Measurements from ENCODE around the gene DNER. TPM values are rescaled to one million over a fixed set of nuclear protein-coding genes. Genes with fewer than 3 reads are reported as not detected.
A peak's percentile ranks its signal among the peaks of the same experiment; 100 is the strongest.

The DNER gene
- total RNA-seq, 1 donor from 2014 or later = 1.6 TPM

DNA sequence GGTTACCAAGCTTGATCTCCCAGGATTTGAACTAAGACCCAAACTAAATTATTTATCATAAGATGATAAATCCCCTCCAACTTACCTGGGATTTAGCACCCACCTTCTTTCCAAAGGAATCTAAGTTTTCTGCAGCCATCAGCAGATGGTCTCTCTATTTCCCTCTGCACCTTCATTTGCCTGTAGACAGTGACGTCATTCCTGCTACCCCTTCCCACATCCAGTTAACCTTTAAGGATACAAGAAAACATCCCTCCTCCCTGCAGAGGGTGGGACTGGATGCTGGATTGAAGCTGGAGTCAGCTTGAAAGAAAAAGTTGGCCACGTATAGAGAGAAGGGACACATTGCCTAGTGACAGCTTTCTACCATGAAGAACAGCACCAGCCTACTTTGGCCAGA, 3.7 kb upstream of the DNER start:
- H3K4me3 ChIP-seq (ENCODE audit: low read length in 3 of 3) = no peak overlapping the region
- no peaks in the 10 kb centered on the region for H3K36me3 ChIP-seq (ENCODE audit: control insufficient read depth in 3 of 3, insufficient read depth in 3 of 3, low read length in 3 of 3)
- peaks cover 0 to 18% (median 4%) of the 10 kb centered on the region in 3 donors for H3K4me1 ChIP-seq (ENCODE audit: control insufficient read depth in 3 of 3, insufficient read depth in 3 of 3, low read length in 3 of 3)
- H3K9ac ChIP-seq (ENCODE audit: low read depth in 1 of 3, low read length in 3 of 3) = no peak overlapping the region
- H3K9me3 ChIP-seq (ENCODE audit: control insufficient read depth in 3 of 3, low read length in 3 of 3) = no peaks in the 10 kb centered on the region
- H3K27me3 ChIP-seq (ENCODE audit: control insufficient read depth in 3 of 3, insufficient read depth in 3 of 3, low read length in 3 of 3) = peaks cover 36 to 49% (median 38%) of the 10 kb centered on the region in 3 donors
- H3K27ac ChIP-seq (ENCODE audit: low read depth, low read length) = no peak overlapping the region

DNA sequence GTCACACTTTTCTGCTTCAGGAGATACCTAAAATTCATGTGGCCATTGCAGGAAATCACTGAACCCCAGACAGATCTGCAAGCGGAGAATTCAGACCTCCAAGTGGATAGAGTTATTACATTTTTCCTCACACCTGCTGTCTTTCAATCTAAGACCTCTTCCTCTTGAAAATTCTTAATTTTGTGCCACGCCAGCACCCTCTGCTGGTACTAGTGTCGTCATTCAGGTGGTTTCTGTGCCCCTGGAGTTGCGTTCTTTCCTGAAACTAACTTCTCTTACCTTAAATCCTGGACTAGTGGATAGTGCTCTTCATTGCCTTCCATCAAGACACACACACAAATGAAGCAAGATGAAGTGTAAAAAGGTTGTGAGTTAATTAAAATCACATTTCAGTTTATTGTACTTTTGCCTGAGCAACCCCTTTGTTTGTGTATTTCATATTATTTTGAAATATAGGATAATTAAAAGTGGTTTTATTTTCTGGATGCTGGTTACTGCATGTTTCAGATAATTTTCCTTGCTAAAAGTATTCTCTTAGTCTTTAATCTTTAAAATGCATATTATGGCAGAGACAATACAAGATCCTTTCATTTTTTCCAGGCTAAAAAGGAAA, 1.6 kb upstream of the DNER start:
- H3K27me3 ChIP-seq (ENCODE audit: control insufficient read depth in 3 of 3, insufficient read depth in 3 of 3, low read length in 3 of 3) = peaks cover 45 to 66% (median 52%) of the 10 kb centered on the region in 3 donors
- H3K4me1 ChIP-seq (ENCODE audit: control insufficient read depth in 3 of 3, insufficient read depth in 3 of 3, low read length in 3 of 3) = peaks cover 0 to 18% (median 4%) of the 10 kb centered on the region in 3 donors
- H3K4me3 ChIP-seq (ENCODE audit: low read length in 3 of 3) = no peak overlapping the region
- no peaks in the 10 kb centered on the region for H3K36me3 ChIP-seq (ENCODE audit: control insufficient read depth in 3 of 3, insufficient read depth in 3 of 3, low read length in 3 of 3)
- no peak overlapping the region for H3K9ac ChIP-seq (ENCODE audit: low read depth in 1 of 3, low read length in 3 of 3)
- H3K9me3 ChIP-seq (ENCODE audit: control insufficient read depth in 3 of 3, low read length in 3 of 3) = no peaks in the 10 kb centered on the region
- H3K27ac ChIP-seq (ENCODE audit: low read depth, low read length) = no peak overlapping the region

DNA sequence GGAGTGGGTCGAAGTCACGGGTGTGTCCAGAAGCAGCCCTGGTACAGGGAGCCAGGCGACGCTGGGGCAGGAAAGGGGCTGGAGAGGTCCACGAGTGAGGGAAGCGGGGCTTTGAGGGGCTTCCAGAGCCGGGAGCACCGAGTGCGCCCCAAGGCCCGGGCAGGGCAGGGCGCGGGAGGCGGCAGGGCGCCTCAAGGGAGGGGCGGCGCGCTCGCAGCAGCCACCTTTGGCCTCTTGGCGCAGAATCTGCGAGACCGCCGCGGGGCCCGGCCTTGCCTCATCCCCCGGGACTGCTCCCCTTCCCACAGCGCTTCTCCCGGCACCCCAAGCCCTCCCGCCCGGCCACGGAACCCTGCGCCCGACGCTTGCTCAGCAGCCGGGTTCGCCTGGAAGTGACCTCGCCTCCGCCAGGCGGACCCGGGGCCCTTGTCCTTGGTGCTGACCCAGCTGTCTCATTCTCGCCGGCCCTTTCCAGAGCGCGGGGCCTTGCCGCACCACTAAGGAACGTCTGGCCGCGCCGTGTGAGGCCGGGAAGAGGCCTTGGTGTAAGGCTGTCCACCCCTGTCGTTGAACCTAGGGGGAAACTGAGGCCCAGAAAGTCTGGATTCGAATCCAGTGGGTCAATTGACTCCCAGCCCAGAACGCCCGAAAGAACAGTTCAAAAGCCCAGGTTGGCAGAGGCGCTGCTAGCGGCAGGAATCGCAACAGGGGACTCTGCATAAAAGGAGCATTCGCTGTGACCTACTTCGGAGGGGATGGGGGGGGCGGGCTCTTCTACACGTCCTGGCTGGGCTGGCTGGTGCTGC, 584 bp upstream of the DNER start:
- peak overlapping the region; percentile 23 to 52 (median 40) for H3K4me3 ChIP-seq (ENCODE audit: low read length in 3 of 3)
- no peak overlapping the region for H3K27ac ChIP-seq (ENCODE audit: low read depth, low read length)
- peaks cover 52 to 69% (median 56%) of the 10 kb centered on the region in 3 donors for H3K27me3 ChIP-seq (ENCODE audit: control insufficient read depth in 3 of 3, insufficient read depth in 3 of 3, low read length in 3 of 3)
- H3K9me3 ChIP-seq (ENCODE audit: control insufficient read depth in 3 of 3, low read length in 3 of 3) = no peaks in the 10 kb centered on the region
- peaks cover 0 to 18% (median 4%) of the 10 kb centered on the region in 3 donors for H3K4me1 ChIP-seq (ENCODE audit: control insufficient read depth in 3 of 3, insufficient read depth in 3 of 3, low read length in 3 of 3)
- no peaks in the 10 kb centered on the region for H3K36me3 ChIP-seq (ENCODE audit: control insufficient read depth in 3 of 3, insufficient read depth in 3 of 3, low read length in 3 of 3)
- no peak overlapping the region for H3K9ac ChIP-seq (ENCODE audit: low read depth in 1 of 3, low read length in 3 of 3)

DNA sequence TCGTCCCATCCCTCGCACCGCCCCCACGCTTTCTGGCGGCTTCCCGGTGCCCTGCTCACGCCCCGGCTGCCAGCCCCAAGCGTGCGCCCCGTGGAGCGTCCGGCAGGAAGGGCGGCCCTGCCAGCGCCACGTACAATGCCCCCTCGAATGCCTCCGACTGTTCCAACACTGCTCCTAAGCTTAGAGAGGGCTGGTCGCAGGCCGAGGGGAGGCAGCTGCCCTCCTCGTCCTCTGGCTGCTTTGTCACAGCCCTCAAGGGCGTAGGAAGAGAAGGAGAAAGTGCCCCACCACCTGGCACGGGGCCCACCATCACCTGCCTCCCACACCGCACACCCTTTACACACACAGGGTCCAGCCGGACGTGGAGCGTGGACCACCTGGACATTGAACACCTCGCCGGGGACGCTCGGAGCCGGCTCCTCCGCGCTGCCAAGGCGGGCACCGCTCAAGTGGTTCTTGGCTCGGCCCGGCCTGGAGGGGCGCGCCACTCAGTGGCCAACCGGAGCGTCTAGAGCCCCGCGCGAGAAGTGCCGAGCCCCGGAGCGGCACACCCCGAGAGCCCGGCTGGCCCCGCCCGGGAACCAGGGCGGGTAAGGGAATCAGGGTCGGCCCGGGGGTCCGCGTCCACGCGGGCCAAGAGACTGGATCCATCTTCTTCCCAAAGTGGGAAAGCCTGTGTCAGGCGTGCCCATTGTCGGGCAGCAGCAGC, 830 bp downstream of the DNER start:
- H3K4me1 ChIP-seq (ENCODE audit: control insufficient read depth in 3 of 3, insufficient read depth in 3 of 3, low read length in 3 of 3) = peaks cover 0 to 18% (median 4%) of the 10 kb centered on the region in 3 donors
- H3K9me3 ChIP-seq (ENCODE audit: control insufficient read depth in 3 of 3, low read length in 3 of 3) = no peaks in the 10 kb centered on the region
- H3K36me3 ChIP-seq (ENCODE audit: control insufficient read depth in 3 of 3, insufficient read depth in 3 of 3, low read length in 3 of 3) = no peaks in the 10 kb centered on the region
- H3K9ac ChIP-seq (ENCODE audit: low read depth in 1 of 3, low read length in 3 of 3) = no peak overlapping the region
- H3K27ac ChIP-seq (ENCODE audit: low read depth, low read length) = no peak overlapping the region
- peaks cover 54 to 65% (median 55%) of the 10 kb centered on the region in 3 donors for H3K27me3 ChIP-seq (ENCODE audit: control insufficient read depth in 3 of 3, insufficient read depth in 3 of 3, low read length in 3 of 3)
- H3K4me3 ChIP-seq (ENCODE audit: low read length in 3 of 3) = no peak overlapping the region

DNA sequence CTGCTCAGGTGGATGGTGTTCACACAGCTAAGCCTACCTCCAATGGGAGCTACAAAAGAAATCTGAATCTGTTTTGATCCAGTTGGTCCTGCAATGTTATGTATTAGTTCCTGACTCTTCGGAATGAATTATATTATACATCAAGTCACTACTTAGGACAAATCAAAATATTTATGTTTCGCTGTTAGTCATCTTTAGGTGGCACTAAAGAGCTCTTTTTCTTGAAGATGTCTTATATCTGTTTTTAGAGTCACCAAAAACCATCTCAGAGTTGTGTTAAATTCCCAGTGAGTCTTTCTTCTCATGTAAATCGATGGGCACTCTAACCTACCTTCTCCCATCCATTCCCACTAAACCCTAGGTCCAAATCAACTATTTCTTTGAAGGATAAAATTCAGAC, 2.2 kb downstream of the DNER start:
- no peak overlapping the region for H3K9ac ChIP-seq (ENCODE audit: low read depth in 1 of 3, low read length in 3 of 3)
- H3K9me3 ChIP-seq (ENCODE audit: control insufficient read depth in 3 of 3, low read length in 3 of 3) = no peaks in the 10 kb centered on the region
- H3K4me1 ChIP-seq (ENCODE audit: control insufficient read depth in 3 of 3, insufficient read depth in 3 of 3, low read length in 3 of 3) = peaks cover 0 to 18% (median 4%) of the 10 kb centered on the region in 3 donors
- no peaks in the 10 kb centered on the region for H3K36me3 ChIP-seq (ENCODE audit: control insufficient read depth in 3 of 3, insufficient read depth in 3 of 3, low read length in 3 of 3)
- no peak overlapping the region for H3K4me3 ChIP-seq (ENCODE audit: low read length in 3 of 3)
- H3K27me3 ChIP-seq (ENCODE audit: control insufficient read depth in 3 of 3, insufficient read depth in 3 of 3, low read length in 3 of 3) = peaks cover 48 to 53% (median 49%) of the 10 kb centered on the region in 3 donors
- H3K27ac ChIP-seq (ENCODE audit: low read depth, low read length) = no peak overlapping the region

DNA sequence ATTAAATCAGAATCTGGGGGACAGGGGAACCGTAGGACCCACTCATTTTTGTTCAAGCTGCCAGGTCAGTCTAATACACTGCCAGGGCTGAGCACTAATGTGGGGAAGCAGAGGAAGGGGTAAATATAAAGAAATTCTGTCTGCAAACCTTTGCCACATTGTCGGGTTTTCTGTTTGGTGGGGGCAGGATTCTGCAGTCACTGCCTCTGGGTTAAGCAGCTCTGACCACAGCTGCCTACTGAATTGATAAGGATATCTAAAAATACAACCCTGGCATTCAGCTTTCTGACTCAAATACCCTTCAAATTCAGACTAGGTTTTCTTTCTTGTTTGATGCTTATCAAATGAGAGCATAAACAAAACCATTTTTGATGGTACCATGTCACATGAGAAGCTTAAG, 6.0 kb downstream of the DNER start:
- H3K4me3 ChIP-seq (ENCODE audit: low read length in 3 of 3) = no peak overlapping the region
- H3K27ac ChIP-seq (ENCODE audit: low read depth, low read length) = no peak overlapping the region
- H3K36me3 ChIP-seq (ENCODE audit: control insufficient read depth in 3 of 3, insufficient read depth in 3 of 3, low read length in 3 of 3) = no peaks in the 10 kb centered on the region
- no peak overlapping the region for H3K9ac ChIP-seq (ENCODE audit: low read depth in 1 of 3, low read length in 3 of 3)
- H3K9me3 ChIP-seq (ENCODE audit: control insufficient read depth in 3 of 3, low read length in 3 of 3) = no peaks in the 10 kb centered on the region
- peaks cover 0 to 1% (median 0%) of the 10 kb centered on the region in 3 donors for H3K4me1 ChIP-seq (ENCODE audit: control insufficient read depth in 3 of 3, insufficient read depth in 3 of 3, low read length in 3 of 3)
- peaks cover 22 to 24% (median 23%) of the 10 kb centered on the region in 3 donors for H3K27me3 ChIP-seq (ENCODE audit: control insufficient read depth in 3 of 3, insufficient read depth in 3 of 3, low read length in 3 of 3)

DNA sequence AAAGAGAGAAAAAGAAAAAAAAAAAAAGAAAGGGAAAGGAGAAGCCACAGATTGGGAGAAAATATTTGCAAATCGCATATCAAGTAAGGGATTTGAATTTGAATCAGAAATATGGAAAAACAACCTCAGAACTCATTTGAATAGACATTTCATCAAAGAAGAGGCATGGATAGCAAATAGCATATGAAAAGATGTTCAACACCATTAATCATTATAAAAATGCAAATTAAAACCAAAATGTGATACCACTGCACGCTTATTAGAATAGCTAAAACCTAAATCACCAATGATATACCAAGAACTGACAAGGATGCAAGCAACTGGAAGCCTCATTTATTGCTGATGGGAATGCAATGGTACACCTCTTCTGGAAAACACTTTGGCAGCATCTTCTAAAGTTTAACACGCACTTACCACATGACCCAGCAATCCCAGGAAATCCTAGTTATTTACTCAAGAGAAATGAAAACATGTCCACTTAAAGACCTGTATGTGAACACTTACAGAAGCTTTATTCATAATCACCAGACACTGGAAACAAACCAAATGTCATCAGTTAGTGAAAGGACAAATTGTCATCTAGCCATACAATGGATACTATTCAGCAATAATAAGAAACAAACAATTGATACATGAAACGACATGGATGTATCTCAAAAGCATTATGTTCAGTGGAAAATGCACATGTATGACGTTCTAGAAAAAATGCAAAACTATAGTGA, 10.3 kb downstream of the DNER start:
- Histone ChIP-seq H3K27ac (ENCODE audit: low read depth, low read length) (no peak overlapping the region), H3K36me3 (ENCODE audit: control insufficient read depth in 3 of 3, insufficient read depth in 3 of 3, low read length in 3 of 3) (no peaks in the 10 kb centered on the region), H3K4me3 (ENCODE audit: low read length in 3 of 3) (no peak overlapping the region), H3K27me3 (ENCODE audit: control insufficient read depth in 3 of 3, insufficient read depth in 3 of 3, low read length in 3 of 3) (peaks cover 0 to 3% (median 0%) of the 10 kb centered on the region in 3 donors), H3K4me1 (ENCODE audit: control insufficient read depth in 3 of 3, insufficient read depth in 3 of 3, low read length in 3 of 3) (no peaks in the 10 kb centered on the region), H3K9me3 (ENCODE audit: control insufficient read depth in 3 of 3, low read length in 3 of 3) (no peaks in the 10 kb centered on the region), H3K9ac (ENCODE audit: low read depth in 1 of 3, low read length in 3 of 3) (no peak overlapping the region)

DNA sequence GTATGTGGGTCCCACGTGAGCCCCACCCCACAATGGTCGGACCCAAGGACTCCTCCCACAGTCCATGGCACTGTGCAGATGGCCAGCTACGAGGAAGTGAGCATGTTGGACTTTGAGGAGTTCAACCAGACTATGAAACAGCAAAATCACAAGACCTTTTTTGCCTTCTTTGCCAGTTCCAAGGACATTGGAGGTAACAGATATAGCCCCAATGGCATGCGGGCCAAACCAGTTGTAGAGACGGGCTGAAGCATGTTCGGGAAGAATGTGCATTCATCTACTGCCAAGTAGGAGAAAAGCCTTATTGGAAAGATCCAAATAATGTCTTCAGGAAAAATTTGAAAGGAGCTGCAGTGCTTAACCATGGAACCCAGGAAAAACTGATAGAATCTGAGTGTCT, 12.6 kb downstream of the DNER start:
- H3K9me3 ChIP-seq (ENCODE audit: control insufficient read depth in 3 of 3, low read length in 3 of 3) = no peaks in the 10 kb centered on the region

DNA sequence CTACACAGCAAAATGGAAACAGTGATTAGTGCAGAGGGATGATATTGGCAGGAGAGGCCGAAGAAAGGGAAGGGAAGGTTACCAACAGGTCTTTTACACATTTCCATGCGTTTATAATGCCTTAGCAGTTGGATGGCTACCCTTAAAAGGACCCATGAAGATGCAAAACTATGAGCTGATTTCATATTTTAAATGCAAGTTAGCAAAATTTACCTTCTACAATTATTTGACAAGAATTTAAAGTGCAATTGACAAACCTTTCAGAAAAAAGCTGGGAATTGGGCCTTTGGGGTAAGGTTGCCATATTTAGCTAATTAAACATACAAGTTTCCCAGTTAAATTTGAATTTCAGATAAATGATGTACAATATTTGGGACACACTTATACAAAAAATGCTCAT, 13.3 kb downstream of the DNER start:
- Histone ChIP-seq H3K4me1 (ENCODE audit: control insufficient read depth in 3 of 3, insufficient read depth in 3 of 3, low read length in 3 of 3) (no peaks in the 10 kb centered on the region), H3K9me3 (ENCODE audit: control insufficient read depth in 3 of 3, low read length in 3 of 3) (no peaks in the 10 kb centered on the region), H3K27ac (ENCODE audit: low read depth, low read length) (no peak overlapping the region), H3K27me3 (ENCODE audit: control insufficient read depth in 3 of 3, insufficient read depth in 3 of 3, low read length in 3 of 3) (no peaks in the 10 kb centered on the region), H3K36me3 (ENCODE audit: control insufficient read depth in 3 of 3, insufficient read depth in 3 of 3, low read length in 3 of 3) (no peaks in the 10 kb centered on the region), H3K9ac (ENCODE audit: low read depth in 1 of 3, low read length in 3 of 3) (no peak overlapping the region), H3K4me3 (ENCODE audit: low read length in 3 of 3) (no peak overlapping the region)

More for the DNA sequence above, 12.6 kb downstream of the DNER start:
- Histone ChIP-seq H3K4me3 (ENCODE audit: low read length in 3 of 3) (no peak overlapping the region), H3K36me3 (ENCODE audit: control insufficient read depth in 3 of 3, insufficient read depth in 3 of 3, low read length in 3 of 3) (no peaks in the 10 kb centered on the region), H3K27me3 (ENCODE audit: control insufficient read depth in 3 of 3, insufficient read depth in 3 of 3, low read length in 3 of 3) (no peaks in the 10 kb centered on the region), H3K27ac (ENCODE audit: low read depth, low read length) (no peak overlapping the region), H3K9ac (ENCODE audit: low read depth in 1 of 3, low read length in 3 of 3) (no peak overlapping the region), H3K4me1 (ENCODE audit: control insufficient read depth in 3 of 3, insufficient read depth in 3 of 3, low read length in 3 of 3) (no peaks in the 10 kb centered on the region)

Measured in skeletal muscle tissue (tissue), 4 donors.